NCI-H2196 treated with DMSO at 0.1 percent for 48 hours (cell line): ENCODE data around the gene MAML2.

Experiments
- DNase-seq: peaks from one replicate; lab custom pipeline; 2025; ENCODE audit not compliant: unreplicated experiment; lab: John Stamatoyannopoulos, UW

MAML2 gene

GRCh38 chr11:96342961-96343711, at the start of gene MAML2:
MAML2 (minus strand) TSS chr11:96343195; CDS start chr11:96341895, 1,300 bp downstream.
- peak; percentile 84 for DNase-seq

GRCh38 chr11:96391698-96392307, 48.8 kb upstream of the MAML2 start:
- no peak for DNase-seq

DNA sequence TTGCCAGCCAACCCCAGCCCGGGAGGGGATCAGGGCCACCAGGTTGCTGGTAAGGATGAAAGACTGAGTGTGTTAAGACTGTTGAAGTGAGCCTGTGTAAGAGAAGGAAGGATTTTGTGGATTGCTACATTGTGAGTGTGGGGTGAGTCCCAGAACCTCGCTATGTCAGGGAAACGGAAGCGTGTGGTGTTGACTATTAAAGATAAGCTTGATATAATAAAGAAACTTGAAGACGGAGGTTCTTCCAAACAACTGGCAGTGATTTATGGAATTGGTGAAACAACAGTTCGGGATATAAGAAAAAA, 47.4 kb upstream of the MAML2 start:
- no peak for DNase-seq

DNA sequence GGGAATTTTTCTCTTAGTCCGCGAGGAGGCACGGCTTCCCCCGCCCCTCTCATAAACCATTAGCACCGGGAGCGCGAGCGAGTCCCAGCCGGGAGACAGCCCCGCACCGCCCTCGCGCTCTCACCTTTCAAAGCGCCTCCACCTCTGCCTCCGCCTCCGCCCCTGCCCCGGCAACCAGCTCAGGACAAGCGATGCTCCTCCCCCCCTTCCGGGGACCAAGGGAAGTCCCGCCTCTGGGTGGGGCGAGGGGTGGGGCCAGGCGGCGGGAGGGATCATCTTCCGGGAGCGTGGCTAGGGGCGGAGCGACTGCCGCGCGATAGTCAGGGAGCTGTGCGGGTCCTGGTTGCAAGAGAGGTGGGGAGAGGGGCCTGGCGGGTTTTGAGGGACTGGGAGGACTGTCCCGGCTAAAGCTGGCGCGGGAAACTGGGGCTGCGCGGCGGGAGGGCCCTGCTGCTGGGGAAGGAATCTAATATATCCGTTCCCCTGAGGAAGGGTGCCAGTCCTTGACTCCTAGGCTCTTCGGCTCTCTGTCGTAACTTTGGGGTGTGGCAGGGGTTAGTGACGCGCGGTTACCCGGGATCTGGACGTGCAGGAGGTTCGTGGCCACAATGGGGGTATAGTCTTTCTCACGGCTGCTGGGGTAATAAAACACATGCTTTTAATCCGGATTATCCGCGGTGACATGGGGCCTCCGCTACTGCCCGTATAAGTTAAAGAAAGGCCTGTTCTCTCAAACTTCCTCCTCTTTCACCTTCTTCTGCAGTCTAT, 46.9 kb upstream of the MAML2 start, which contains the start of the genes CCDC82 and JRKL:
Gene CCDC82, minus strand, starts transcription at position 193 of the 768 bp plus-strand sequence. CDS start 5,165 bp downstream, outside the sequence.
Gene JRKL, plus strand, starts transcription at position 294 of the 768 bp plus-strand sequence. CDS start 637 bp downstream, outside the sequence.
- peak; percentile 86 for DNase-seq

DNA sequence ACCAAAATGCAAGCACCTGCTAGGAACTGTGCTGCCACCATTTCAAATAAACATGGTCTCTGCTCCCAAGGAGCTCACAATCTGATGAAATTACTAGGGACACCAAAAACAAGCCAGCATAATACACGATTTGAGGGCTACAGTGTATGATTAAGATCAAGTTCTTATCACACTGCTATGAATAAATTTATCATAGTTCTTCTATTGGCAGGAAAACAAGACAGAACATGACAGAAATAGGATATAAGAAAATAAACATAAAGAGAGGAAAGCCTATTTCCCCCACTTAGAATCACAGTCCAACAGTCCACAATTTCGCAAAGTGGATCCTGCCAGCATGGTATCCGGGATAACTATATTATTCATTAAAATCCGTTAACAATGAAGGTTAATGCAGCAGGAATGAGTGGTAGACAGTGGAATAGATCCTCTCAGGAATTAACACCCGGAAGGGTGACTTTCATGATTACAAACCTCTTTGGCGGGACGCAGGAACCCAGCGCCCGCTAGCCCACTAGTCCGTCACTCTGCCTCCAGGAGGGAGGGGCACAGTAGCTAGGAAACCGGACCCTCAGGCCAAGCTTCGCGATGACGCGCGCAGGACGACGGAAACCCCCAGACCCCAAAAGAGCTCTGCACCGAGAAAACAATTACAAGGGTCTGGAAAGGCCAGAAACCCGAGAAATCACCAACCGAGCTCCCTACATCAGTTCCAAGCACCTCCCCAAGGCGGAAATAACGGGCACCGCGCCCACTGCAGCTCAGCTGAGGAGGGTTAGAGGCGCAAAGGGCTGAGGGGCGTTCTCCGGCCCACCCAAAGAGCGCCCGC, 46.1 kb upstream of the MAML2 start:
- DNase-seq, result peak; percentile 55

- DNase-seq, result no peak
Observed at GRCh38 chr11:96385187-96385586, 42.2 kb upstream of the MAML2 start.

GRCh38 chr11:96384156-96384555, 41.2 kb upstream of the MAML2 start:
- DNase-seq, result peak; percentile 7

DNA sequence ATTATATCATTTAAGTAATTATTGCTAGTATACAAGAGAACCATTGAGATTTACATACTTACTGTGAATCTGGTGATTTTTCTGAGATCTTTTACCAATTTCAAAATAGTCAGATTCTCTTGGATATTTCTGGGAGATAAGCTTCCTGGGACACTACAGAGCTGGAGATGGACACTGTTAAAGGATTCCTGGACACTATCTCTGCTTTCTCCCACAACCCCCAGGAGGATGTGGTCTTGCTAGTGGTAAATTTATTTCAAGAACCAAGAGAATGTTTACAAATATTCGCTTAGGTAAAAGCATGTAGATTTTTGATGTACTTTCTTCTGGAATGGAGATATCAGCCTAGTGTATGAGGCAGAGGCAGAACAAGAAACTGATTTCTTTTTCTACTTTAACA, 33.8 kb upstream of the MAML2 start:
- no peak for DNase-seq

GRCh38 chr11:96373826-96374225, 30.8 kb upstream of the MAML2 start:
- no peak for DNase-seq

DNA sequence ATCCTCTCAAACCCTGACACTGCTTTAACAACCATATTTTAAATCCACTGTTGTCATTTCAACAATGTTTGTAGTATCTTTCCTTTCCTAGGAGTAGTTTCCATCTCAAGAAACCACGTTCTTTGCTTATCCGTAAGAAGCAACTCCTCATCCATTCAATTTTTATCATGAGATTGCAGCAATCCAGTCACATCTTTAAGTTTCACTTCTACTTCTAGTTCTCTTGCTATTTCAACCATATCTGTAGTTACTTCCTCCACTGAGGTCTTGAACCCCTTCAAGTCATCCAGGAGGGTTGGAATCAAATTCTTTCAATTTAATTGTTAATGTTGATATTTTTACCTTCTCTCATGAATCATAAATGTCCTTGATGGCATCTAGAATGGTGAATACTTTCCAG, 24.3 kb upstream of the MAML2 start:
- DNase-seq, result no peak

DNA sequence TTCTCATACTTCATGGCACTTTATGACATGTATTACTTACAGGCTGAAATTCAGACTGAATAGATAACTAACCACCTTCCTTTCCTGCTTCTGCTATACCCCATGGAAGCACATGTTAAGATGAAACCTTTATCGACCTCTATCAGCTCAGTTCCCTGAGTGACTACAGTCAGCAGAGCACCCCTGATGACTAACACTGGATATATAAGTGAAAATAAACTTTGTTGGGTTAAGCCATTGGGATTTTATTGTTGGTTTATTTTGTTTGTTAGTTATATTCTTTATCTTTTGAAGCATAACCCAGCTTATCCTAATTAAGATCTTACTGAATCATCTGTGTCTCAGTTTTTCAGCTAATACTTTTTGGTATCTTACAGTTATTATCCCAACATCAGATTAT, 23.0 kb upstream of the MAML2 start:
- no peak for DNase-seq

- no peak for DNase-seq
Observed at GRCh38 chr11:96365493-96365892, 22.5 kb upstream of the MAML2 start.

- no peak for DNase-seq
Observed at GRCh38 chr11:96361778-96362177, 18.8 kb upstream of the MAML2 start.

- DNase-seq, result no peak
Observed at GRCh38 chr11:96358321-96358720, 15.3 kb upstream of the MAML2 start.

DNA sequence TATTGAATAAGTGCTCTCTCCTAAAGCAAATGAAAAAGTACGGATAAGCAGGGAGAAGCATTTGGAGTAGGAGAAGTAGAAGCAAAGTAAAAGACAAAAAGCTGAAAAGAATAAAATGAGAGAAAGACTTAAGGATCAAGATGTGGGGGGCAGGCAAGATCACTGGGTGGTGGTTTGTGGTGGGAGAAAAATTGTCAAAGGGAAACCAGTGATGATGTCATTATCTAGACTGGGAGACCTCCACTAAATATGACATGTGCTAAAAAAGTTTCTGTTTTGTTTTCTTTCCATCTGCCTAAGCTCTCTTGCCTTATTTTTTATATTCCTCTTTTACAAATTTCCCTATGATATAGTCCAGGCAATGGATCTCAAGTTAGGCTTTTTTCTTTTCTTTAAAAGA, 14.8 kb upstream of the MAML2 start:
- DNase-seq, result no peak

DNA sequence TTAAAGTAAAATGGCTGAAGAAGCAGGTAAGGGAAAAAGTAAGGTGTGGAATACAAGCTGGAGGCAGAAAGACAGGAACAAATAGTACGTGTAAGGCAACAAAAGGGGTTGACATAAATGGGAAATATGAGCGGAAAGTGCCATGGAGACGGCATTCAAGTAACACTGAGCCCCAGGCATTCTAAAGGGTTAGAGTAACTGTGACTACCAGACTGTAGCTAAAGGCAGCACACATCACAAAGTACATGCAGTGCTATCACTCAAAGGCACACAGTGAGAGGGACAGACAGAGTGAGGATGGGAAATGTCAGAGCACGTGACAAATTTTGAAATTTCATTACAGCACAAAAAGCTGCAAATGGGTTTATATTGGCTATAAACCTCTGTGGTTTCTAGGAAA, 13.9 kb upstream of the MAML2 start:
- no peak for DNase-seq

DNA sequence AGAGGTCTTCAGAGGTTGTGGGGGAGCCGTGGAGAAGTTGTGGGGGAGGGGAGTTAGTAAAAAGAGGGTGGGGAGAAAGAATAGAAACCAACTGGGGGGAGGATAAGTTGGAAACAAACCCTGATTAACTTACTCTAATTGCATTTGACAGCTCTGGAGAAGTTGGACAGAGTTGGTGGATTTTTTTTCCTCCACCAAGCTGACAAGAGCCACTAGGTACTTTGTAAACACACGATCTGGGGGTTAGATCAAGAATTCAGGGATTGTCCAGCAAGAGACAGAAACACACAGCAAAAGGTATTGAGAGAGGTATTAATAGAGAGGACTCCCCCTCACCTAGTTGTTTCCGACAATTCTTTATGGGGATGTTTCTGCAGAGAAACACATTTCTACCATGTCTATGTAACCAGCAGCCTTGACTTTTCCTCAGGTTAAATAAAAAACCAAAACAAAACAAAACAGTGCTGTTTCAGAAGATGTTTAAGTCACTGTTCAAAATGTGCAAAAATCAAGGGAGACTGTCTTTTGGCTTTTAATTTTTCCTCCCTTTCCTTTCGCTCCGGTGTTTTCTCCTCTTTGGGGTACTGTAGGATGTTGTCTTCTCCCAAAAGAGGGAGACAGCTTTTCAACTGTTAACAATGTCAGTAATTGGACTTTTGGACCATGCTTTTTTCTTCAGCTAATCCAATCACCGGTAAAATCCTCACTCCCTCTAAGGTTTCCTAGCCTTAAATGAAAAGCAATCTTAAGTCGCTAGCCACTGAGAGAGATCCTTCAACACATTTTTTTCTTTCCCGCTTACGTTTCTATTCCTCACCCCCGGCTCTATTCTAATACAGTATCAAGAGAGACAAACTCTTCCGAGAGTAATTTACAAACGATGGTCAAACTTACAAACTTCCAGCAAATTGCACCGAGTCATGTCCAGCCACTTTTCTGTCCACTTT, 708 bp downstream of the MAML2 start:
- no peak for DNase-seq

DNA sequence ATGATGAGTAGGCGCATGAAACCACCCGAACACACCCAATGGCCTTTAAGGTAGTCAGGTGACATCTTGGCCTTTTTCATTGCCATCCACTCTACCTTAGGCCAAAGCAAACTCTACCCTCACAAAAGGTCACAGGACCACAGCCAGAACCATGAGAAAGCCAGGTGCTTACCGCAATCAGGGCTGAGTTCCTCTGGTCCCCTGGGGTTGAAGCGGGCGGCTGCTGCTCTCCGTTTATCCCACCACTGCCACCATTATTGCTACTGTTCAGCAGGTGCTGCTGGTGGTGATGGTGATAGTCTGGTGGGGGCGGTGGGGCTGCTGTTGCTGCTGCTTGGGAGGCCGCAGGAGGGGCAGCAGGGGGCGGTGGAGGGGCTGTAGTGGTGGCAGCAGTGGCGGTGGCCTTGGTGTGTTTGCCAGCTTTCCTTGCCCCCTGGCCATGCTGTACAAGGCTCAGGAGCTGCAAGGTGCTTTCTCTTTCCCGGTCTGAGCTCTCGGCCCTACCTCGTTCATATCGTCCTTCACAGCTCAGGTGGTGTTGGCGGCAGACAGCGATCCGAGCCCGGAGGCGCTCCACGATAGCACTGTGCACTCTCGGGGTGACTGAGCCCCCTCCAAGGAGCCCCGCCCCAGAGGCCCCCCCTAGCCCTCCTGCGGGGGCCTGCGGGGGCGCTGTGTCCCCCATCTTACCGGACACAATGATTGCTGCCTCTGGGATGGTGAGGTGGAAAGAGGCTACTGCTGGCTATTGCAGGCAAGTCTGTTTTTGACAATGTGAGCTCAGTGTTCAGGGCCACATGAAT, 1.6 kb downstream of the MAML2 start:
- DNase-seq, result no peak

DNA sequence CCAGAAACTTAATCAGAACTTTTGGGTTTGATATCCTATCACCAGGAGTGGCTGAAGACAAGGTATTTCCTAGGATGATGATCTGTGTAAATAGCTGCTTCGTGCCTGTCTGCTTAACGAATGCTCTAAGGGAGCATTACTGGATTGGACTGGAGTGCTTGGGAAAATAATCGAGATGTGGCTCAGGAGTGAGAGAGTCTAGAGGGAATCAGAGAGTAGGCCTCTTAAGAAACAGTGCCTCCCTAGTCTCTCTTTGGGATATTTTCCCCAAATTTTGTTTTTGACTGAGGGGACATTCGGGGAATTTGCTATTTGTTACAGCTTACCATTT, 2.5 kb downstream of the MAML2 start:
- no peak for DNase-seq
